Effector memory CD8-positive, alpha-beta T cell (primary cell): ENCODE measurements around the gene TLE2.
"Not testable (repeated sequence)": the region's sequence is repeated elsewhere in the genome, so short reads cannot be mapped to it uniquely, and the experiment has no call there.

Source experiments
- ATAC-seq: fragments of 150-1000 bp; cut with Tn5 transposase; replicated peaks from 2 replicates; pipeline ENCODE4 v1.10.0; 2021; ENCODE audit warnings: mild to moderate bottlenecking, moderate library complexity
- DNase-seq, 3 experiments: peaks; one replicate each; pipeline ENCODE4 v3.0.0; 2021
- H3K27ac Mint-ChIP-seq, 2 donors: one replicate each; pipeline ENCODE4 v1.8.0; 2022; ENCODE audit warnings: mild to moderate bottlenecking in 2 of 2, mixed read lengths in 2 of 2, moderate library complexity in 2 of 2
- H3K27me3 Mint-ChIP-seq, 2 donors: one replicate each; pipeline ENCODE4 v1.8.0; 2022; ENCODE audit warnings: mixed read lengths in 2 of 2
- H3K36me3 Mint-ChIP-seq: one replicate; pipeline ENCODE4 v1.8.0; 2022; ENCODE audit warnings: mild to moderate bottlenecking, moderate library complexity, mixed read lengths; ENCODE audit not compliant: insufficient read depth
- H3K4me1 Mint-ChIP-seq, 2 donors: one replicate each; pipeline ENCODE4 v1.8.0; 2022; ENCODE audit warnings: low read depth in 2 of 2, mixed read lengths in 2 of 2
- H3K4me3 Mint-ChIP-seq, 2 donors: one replicate each; pipeline ENCODE4 v1.8.0; 2022; ENCODE audit warnings: mild to moderate bottlenecking in 2 of 2, mixed read lengths in 2 of 2, moderate library complexity in 2 of 2
- H3K9me3 Mint-ChIP-seq, 2 donors: one replicate each; pipeline ENCODE4 v1.8.0; 2022; ENCODE audit warnings: mixed read lengths in 2 of 2

The TLE2 gene

DNA sequence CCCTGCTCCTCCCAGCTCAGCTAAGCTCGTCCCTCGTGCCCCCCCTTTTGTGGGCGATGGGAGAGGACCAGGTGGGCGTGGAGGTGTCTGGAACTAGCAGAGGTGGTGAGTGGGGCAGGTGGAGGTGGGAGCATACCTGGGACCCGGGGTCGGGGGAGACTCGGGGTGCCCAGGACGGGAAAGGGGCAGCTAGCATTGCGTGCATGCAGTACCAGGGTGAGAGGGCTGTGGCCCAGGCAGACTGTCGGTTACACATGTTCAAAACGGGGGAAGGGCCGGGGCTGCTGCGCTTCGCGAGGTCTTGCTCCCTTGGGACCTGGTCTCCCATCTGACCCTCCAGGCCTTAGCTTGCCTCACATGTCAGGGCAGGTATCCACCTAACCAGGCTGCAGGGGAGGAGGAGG is 24.1 kb upstream of the TLE2 start:
- H3K27me3 Mint-ChIP-seq, result no peaks in the 10 kb centered on the region
- H3K36me3 Mint-ChIP-seq, result peaks cover 47% of the 10 kb centered on the region
- H3K9me3 Mint-ChIP-seq, result no peaks in the 10 kb centered on the region
- ATAC-seq (peak; percentile 7), DNase-seq (no peak)
- H3K27ac Mint-ChIP-seq, result no peak overlapping the region
- no peak overlapping the region for H3K4me3 Mint-ChIP-seq
- peaks cover 10 to 23% of the 10 kb centered on the region in 2 donors for H3K4me1 Mint-ChIP-seq

DNA sequence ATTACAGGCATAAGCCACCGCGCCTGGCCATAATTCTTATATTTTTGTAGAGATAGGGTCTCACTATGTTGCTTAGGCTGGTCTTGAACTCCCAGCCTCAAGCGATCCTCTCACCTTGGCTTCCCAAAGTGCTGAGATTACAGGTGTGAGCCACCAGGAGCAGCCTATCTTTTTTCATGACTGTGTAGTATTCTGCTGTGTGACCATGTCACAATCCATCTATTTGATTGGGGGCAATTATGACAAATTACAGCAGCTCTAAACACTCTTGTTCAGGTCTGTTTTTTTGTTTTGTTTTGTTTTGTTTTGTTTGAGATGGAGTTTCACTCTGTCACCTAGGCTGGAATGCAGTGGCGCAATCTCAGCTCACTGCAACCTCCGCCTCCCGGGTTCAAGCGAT is 20.9 kb upstream of the TLE2 start:
- not testable (repeated sequence) for ATAC-seq, H3K27ac Mint-ChIP-seq, DNase-seq, H3K4me3 Mint-ChIP-seq, H3K9me3 Mint-ChIP-seq, H3K27me3 Mint-ChIP-seq
- Mint-ChIP-seq H3K36me3 (peaks cover 28% of the 10 kb centered on the region), H3K4me1 (peaks cover 12 to 13% of the 10 kb centered on the region in 2 donors)

DNA sequence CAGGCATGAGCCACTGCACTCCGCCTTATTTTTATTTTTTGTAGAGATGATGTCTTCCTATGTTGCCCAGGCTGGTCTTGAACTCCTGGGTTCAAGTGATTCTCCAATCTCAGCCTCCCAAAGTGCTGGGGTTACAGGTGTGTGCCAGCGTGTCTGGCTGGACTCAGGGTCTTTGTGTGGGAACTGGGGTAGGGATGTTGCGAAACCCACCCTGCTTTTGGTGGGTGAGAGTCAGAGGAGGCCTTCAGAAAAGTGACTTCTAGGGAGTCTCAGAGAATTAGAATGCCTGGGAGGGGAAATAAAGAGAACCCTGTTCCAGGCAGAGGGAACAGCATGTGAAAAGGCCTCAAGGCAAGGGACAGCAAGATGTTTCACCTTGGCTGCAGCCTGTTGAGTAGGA is 20.0 kb upstream of the TLE2 start:
- DNase-seq, result no peak
- H3K27ac Mint-ChIP-seq, result peak overlapping the region in 1 of 2 donors; percentile 69
- H3K4me1 Mint-ChIP-seq, result peaks cover 9% of the 10 kb centered on the region in 2 donors
- no peaks in the 10 kb centered on the region for H3K9me3 Mint-ChIP-seq
- peaks cover 23% of the 10 kb centered on the region for H3K36me3 Mint-ChIP-seq
- peak overlapping the region in 1 of 2 donors; percentile 29 for H3K4me3 Mint-ChIP-seq
- no peaks in the 10 kb centered on the region for H3K27me3 Mint-ChIP-seq
- no peak for ATAC-seq

- DNase-seq (no peak), ATAC-seq (no peak)
- H3K27me3 Mint-ChIP-seq, result no peaks in the 10 kb centered on the region
- peak overlapping the region in 1 of 2 donors; percentile 83 for H3K4me3 Mint-ChIP-seq
- peaks cover 20% of the 10 kb centered on the region for H3K36me3 Mint-ChIP-seq
- peak overlapping the region in 1 of 2 donors; percentile 61 for H3K27ac Mint-ChIP-seq
- no peaks in the 10 kb centered on the region for H3K9me3 Mint-ChIP-seq
- H3K4me1 Mint-ChIP-seq, result peaks cover 9% of the 10 kb centered on the region in 2 donors
These were observed 19.1 kb upstream of the TLE2 start for GRCh38 chr19:3048190-3048533.

GRCh38 chr19:3047496-3048189 is 18.6 kb upstream of the TLE2 start:
- DNase-seq (peak; percentile 36 to 41 (median 39)), ATAC-seq (peak; percentile 84)

DNA sequence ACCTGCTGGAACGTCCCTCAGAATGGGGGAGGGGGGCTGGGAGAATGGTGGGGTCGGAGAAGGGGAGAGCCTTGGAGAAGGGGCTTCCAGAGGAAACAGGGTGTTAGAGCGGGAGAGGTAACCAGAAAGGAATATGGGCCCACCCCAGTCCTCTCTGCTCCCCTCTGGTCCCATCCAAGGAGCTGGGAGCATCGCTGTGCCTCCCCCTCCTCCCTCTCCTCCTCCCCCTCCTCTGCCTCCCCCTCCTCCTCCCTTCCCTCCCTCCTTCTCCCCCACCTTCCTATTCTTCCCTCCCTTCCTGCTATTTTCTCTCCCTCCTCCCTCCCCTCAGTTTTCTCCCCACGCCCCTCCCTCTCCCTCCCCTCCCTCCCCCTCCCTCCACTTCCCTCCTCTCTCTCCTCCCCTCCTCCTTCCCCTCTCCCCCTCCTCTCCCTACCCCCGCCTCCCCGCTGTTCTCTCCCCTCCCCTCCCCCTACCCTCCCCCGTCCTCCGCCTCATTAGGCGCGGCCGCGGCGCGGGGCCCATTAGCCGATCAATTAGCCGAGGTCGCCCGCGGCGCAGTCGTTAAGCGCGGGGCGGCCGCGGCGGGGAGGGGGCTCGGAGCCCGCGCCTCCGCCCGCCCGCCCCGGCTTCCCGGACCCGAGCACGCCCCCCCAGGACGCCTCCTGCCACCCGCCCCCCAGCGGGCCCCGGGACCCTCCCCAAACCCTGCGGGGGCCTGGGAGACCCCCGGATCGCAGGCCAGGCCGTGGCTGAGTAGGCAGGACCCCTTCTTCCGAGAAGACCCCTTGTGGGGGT is 17.8 kb upstream of the TLE2 start:
- H3K36me3 Mint-ChIP-seq, result peaks cover 8% of the 10 kb centered on the region
- no peaks in the 10 kb centered on the region for H3K27me3 Mint-ChIP-seq
- H3K4me1 Mint-ChIP-seq, result peaks cover 9 to 12% of the 10 kb centered on the region in 2 donors
- no peak for DNase-seq
- peak overlapping the region; percentile 20 to 61 for H3K27ac Mint-ChIP-seq
- no peaks in the 10 kb centered on the region for H3K9me3 Mint-ChIP-seq
- H3K4me3 Mint-ChIP-seq, result peak overlapping the region; percentile 77 to 83
- no peak for ATAC-seq

More at GRCh38 chr19:3047496-3048189, 18.6 kb upstream of the TLE2 start:
- no peaks in the 10 kb centered on the region for H3K9me3 Mint-ChIP-seq
- peak overlapping the region; percentile 77 to 83 for H3K4me3 Mint-ChIP-seq
- H3K36me3 Mint-ChIP-seq, result peaks cover 14% of the 10 kb centered on the region
- H3K4me1 Mint-ChIP-seq, result peaks cover 9% of the 10 kb centered on the region in 2 donors
- H3K27me3 Mint-ChIP-seq, result no peaks in the 10 kb centered on the region
- peak overlapping the region; percentile 20 to 61 for H3K27ac Mint-ChIP-seq

- H3K27me3 Mint-ChIP-seq, result no peaks in the 10 kb centered on the region
- peaks cover 8% of the 10 kb centered on the region for H3K36me3 Mint-ChIP-seq
- DNase-seq (no peak), ATAC-seq (no peak)
- H3K4me1 Mint-ChIP-seq, result peaks cover 9 to 14% of the 10 kb centered on the region in 2 donors
- H3K27ac Mint-ChIP-seq, result no peak overlapping the region
- no peaks in the 10 kb centered on the region for H3K9me3 Mint-ChIP-seq
- H3K4me3 Mint-ChIP-seq, result peak overlapping the region; percentile 27 to 46
These were observed 17.0 kb upstream of the TLE2 start for GRCh38 chr19:3045885-3046697.

DNA sequence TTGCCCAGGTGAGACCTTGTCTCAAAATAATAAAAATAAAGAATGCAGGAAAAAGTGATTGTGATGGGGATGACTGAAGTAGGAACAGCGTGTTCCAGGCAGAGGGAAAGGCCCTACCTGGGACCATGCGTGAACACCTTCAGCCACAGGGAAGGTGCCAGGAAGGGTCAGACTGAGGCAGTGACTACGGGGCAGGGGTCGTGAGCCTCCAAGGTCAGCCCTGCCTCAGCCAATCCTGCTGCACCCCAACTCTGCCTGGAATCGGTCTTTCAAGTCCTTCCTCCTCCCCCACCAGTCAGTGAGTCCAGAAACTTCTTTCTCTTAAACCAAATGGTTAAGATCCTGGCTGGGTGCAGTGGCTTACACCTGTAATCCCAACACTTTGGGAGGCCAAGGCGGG is 16.1 kb upstream of the TLE2 start:
- Mint-ChIP-seq H3K27ac (no peak overlapping the region), H3K4me3 (no peak overlapping the region)

GRCh38 chr19:3042621-3043267 is 13.7 kb upstream of the TLE2 start:
- Mint-ChIP-seq H3K4me1 (peaks cover 4 to 13% of the 10 kb centered on the region in 2 donors), H3K27me3 (no peaks in the 10 kb centered on the region), H3K9me3 (no peaks in the 10 kb centered on the region), H3K27ac (no peak overlapping the region), H3K4me3 (no peak overlapping the region), H3K36me3 (peaks cover 7% of the 10 kb centered on the region)
- no peak for ATAC-seq
- DNase-seq, result no peak

More for the DNA sequence above, 16.1 kb upstream of the TLE2 start:
- no peaks in the 10 kb centered on the region for H3K27me3 Mint-ChIP-seq
- peaks cover 9 to 14% of the 10 kb centered on the region in 2 donors for H3K4me1 Mint-ChIP-seq
- H3K36me3 Mint-ChIP-seq, result peaks cover 8% of the 10 kb centered on the region
- H3K9me3 Mint-ChIP-seq, result no peaks in the 10 kb centered on the region
- ATAC-seq, result no peak
- no peak for DNase-seq

- no peak for ATAC-seq
- H3K4me3 Mint-ChIP-seq, result no peak overlapping the region
These were observed 12.9 kb upstream of the TLE2 start for GRCh38 chr19:3041761-3042620.

GRCh38 chr19:3041327-3041726 is 12.2 kb upstream of the TLE2 start:
- H3K27ac Mint-ChIP-seq, result no peak overlapping the region
- ATAC-seq (no peak), DNase-seq (no peak)
- H3K27me3 Mint-ChIP-seq, result no peaks in the 10 kb centered on the region
- peaks cover 11% of the 10 kb centered on the region for H3K36me3 Mint-ChIP-seq
- H3K4me1 Mint-ChIP-seq, result peaks cover 6 to 16% of the 10 kb centered on the region in 2 donors
- H3K9me3 Mint-ChIP-seq, result no peaks in the 10 kb centered on the region
- no peak overlapping the region for H3K4me3 Mint-ChIP-seq

More at GRCh38 chr19:3041761-3042620, 12.9 kb upstream of the TLE2 start:
- peaks cover under 1 to 10% of the 10 kb centered on the region in 2 donors for H3K4me1 Mint-ChIP-seq
- H3K27ac Mint-ChIP-seq, result no peak overlapping the region
- no peaks in the 10 kb centered on the region for H3K9me3 Mint-ChIP-seq
- H3K27me3 Mint-ChIP-seq, result no peaks in the 10 kb centered on the region
- peaks cover 4% of the 10 kb centered on the region for H3K36me3 Mint-ChIP-seq
- no peak for DNase-seq

GRCh38 chr19:3039641-3040077 is 10.6 kb upstream of the TLE2 start:
- DNase-seq, result no peak
- Mint-ChIP-seq H3K36me3 (peaks cover 25% of the 10 kb centered on the region), H3K27ac (no peak overlapping the region), H3K4me1 (peaks cover 20 to 27% of the 10 kb centered on the region in 2 donors), H3K4me3 (peak overlapping the region in 1 of 2 donors; percentile 8), H3K27me3 (peaks cover 0 to under 1% of the 10 kb centered on the region in 2 donors), H3K9me3 (no peaks in the 10 kb centered on the region)
- ATAC-seq, result no peak
